ENCODE measurements around the gene FECH. TPM values are rescaled to one million over a fixed set of nuclear protein-coding genes. Genes with fewer than 3 reads are reported as not detected.

Gene FECH
- total and polyA plus RNA-seq, 10 of the 15 experiments (the other 5 are each of a cell fraction or from before 2014, with no cell fraction given) = 9.9 to 50.0 (median 30.1) TPM

- TF ChIP-seq BCLAF1 (IDR thresholded peaks at IDR 0.05) (no peak), MYB (IDR thresholded peaks at IDR 0.05; ENCODE audit: borderline replicate concordance, low read depth, low read length) (no peak), MEF2B (IDR thresholded peaks at IDR 0.05; ENCODE audit: partially characterized antibody, poor library complexity, severe bottlenecking) (peak; percentile 23), RUNX3 (IDR thresholded peaks at IDR 0.05; ENCODE audit: low read length) (peak; percentile 71), MXI1 (IDR thresholded peaks at IDR 0.05; ENCODE audit: low read depth, low read length) (peak; percentile 62), EED (IDR thresholded peaks at IDR 0.05; ENCODE audit: low read depth) (0 out of 2 replicates have a peak, but pooled peaks have one; percentile 21), SKIL (IDR thresholded peaks at IDR 0.05; ENCODE audit: low read depth, poor library complexity, severe bottlenecking) (no peak), ATF7 (IDR thresholded peaks at IDR 0.05; ENCODE audit: low read depth) (0 out of 2 replicates have a peak, but pooled peaks have one; percentile 25), PAX5 (IDR thresholded peaks at IDR 0.05; ENCODE audit: borderline replicate concordance, low read depth, low read length) (peak; percentile 53; the same call in 1 of the 2 replicates), ZNF592 (IDR thresholded peaks at IDR 0.05) (no peak), ESRRA (IDR thresholded peaks at IDR 0.05; ENCODE audit: low read length) (no peak), DPF2 (IDR thresholded peaks at IDR 0.05) (peak; percentile 51), IKZF2 (IDR thresholded peaks at IDR 0.05) (peak; percentile 46 to 58; a peak in 2 of 4 replicates), MYC (IDR thresholded peaks at IDR 0.05; ENCODE audit: insufficient read depth, insufficient read length, insufficient replicate concordance, low read length, severe bottlenecking) (no peak), RELA (IDR thresholded peaks at IDR 0.05; ENCODE audit: borderline replicate concordance, partially characterized antibody) (no peak), SMARCA5 (IDR thresholded peaks at IDR 0.05) (no peak), NKRF (conservative IDR thresholded peaks at IDR 0.05) (no peak), LARP7 (IDR thresholded peaks at IDR 0.05) (no peak)
Measured at GRCh38 chr18:57581301-57581934, 5.1 kb downstream of the FECH start (continued).

Data from GM12878 (cell line).